Measurements from ENCODE around the gene TMEM130. TPM values are rescaled to one million over a fixed set of nuclear protein-coding genes. Genes with fewer than 3 reads are reported as not detected.

TMEM130 gene
- polyA plus RNA-seq, 2 of the 4 experiments (the other 2 are of a cell fraction) = 0.25 to 0.41 TPM

GRCh38 chr7:98837630-98837972 lies 32.2 kb downstream of the TMEM130 start:
- no peak for FAIRE-seq
- TF ChIP-seq GATA3 (IDR thresholded peaks at IDR 0.05; ENCODE audit: borderline replicate concordance) = no peak
- TF ChIP-seq NFE2L2 (conservative IDR thresholded peaks at IDR 0.05; ENCODE audit: low read length) = no peak
- no peak for TF ChIP-seq FOSB (CRISPR knock-in tag; IDR thresholded peaks at IDR 0.05)
- no peak for TF ChIP-seq JUNB (IDR thresholded peaks at IDR 0.05)
- no peak for TF ChIP-seq ATOH8 (CRISPR knock-in tag; IDR thresholded peaks at IDR 0.05; ENCODE audit: low read depth)
- TF ChIP-seq NPAS2 (CRISPR knock-in tag; IDR thresholded peaks at IDR 0.05; ENCODE audit: borderline replicate concordance) = no peak
- no peak for TF ChIP-seq CBX8 (IDR thresholded peaks at IDR 0.05)
- no peak for TF ChIP-seq JUN (IDR thresholded peaks at IDR 0.05)
- no peak for TF ChIP-seq TP53 (CRISPR knock-in tag; IDR thresholded peaks at IDR 0.05)
- TF ChIP-seq RNF2 (IDR thresholded peaks at IDR 0.05; ENCODE audit: borderline replicate concordance, low read depth) = no peak
- TF ChIP-seq POLR2AphosphoS2 (conservative IDR thresholded peaks at IDR 0.05; ENCODE audit: low read length) = no peak
- TF ChIP-seq HES2 (IDR thresholded peaks at IDR 0.05) = no peak
- Histone ChIP-seq H3K9me3 (no peaks in the 10 kb centered on the region), H3K4me2 (no peak overlapping the region), H3K4me1 (peaks cover 13% of the 10 kb centered on the region; the same call in 2 of the 3 replicates), H3K27ac (no peak overlapping the region), H3K4me3 (no peak overlapping the region)
- DNase-seq (ENCODE audit: low read depth in 1 of 2, low spot score in 1 of 2) = no peak
- POLR2A ChIA-PET = no interaction called here
- no peak for ATAC-seq
- CTCF ChIA-PET = interaction anchor here (0.6 to 9.0 kb wide), 9 partner anchors 11 to 1732 kb away, joined by 3 to 288 read pairs (median 8); no protein-coding TSS in a partner anchor
- WGBS (ENCODE audit: missing lambda C conversion rate) = 67% methylated on average over 5 of the region's 5 CpGs

GRCh38 chr7:98836811-98837629 lies 32.8 kb downstream of the TMEM130 start:
- TF ChIP-seq RAD21 (conservative IDR thresholded peaks at IDR 0.05 in 1 of 2, IDR thresholded peaks at IDR 0.05 in 1 of 2) (peak; percentile 83 to 84), SMC3 (IDR thresholded peaks at IDR 0.05) (peak; percentile 80), CTCF (IDR thresholded peaks at IDR 0.05) (peak; percentile 73), HOXB5 (CRISPR knock-in tag; IDR thresholded peaks at IDR 0.05) (no peak)
- no peak overlapping the region for H3K4me3 ChIP-seq
- peak; percentile 51 to 67 for DNase-seq (ENCODE audit: low read depth in 1 of 2, low spot score in 1 of 2)
- H3K27ac ChIP-seq = no peak overlapping the region
- H3K4me1 ChIP-seq = peaks cover 13% of the 10 kb centered on the region; the same call in 2 of the 3 replicates
- peak; percentile 62 to 79; a peak in 5 of 6 replicates for ATAC-seq
- no peak for FAIRE-seq
- WGBS (ENCODE audit: missing lambda C conversion rate) = 28% methylated on average over 10 of the region's 10 CpGs
- H3K4me2 ChIP-seq = no peak overlapping the region
- POLR2A ChIA-PET = no interaction called here
- H3K9me3 ChIP-seq = no peaks in the 10 kb centered on the region
- CTCF ChIA-PET = interaction anchor here (0.6 to 9.0 kb wide), 40 partner anchors 9 to 673 kb away, joined by 3 to 288 read pairs (median 3); no protein-coding TSS in a partner anchor

GRCh38 chr7:98834949-98835348 lies 34.9 kb downstream of the TMEM130 start:
- CTCF ChIA-PET = interaction anchor here (1.3 to 9.0 kb wide), 4 partner anchors 8 to 405 kb away, joined by 3 to 288 read pairs (median 11); no protein-coding TSS in a partner anchor
- no peaks in the 10 kb centered on the region for H3K4me1 ChIP-seq
- TF ChIP-seq SREBF2 (IDR thresholded peaks at IDR 0.05) (no peak), RARB (CRISPR knock-in tag; IDR thresholded peaks at IDR 0.05) (no peak), SMC3 (IDR thresholded peaks at IDR 0.05) (no peak), RCOR1 (IDR thresholded peaks at IDR 0.05; ENCODE audit: low read depth, low read length) (no peak), NPAS2 (CRISPR knock-in tag; IDR thresholded peaks at IDR 0.05; ENCODE audit: borderline replicate concordance) (no peak), NFE2L2 (conservative IDR thresholded peaks at IDR 0.05; ENCODE audit: low read length) (no peak), HES2 (IDR thresholded peaks at IDR 0.05) (no peak), JUNB (IDR thresholded peaks at IDR 0.05) (no peak), HMGXB4 (CRISPR knock-in tag; IDR thresholded peaks at IDR 0.05; ENCODE audit: borderline replicate concordance) (no peak), CHD4 (IDR thresholded peaks at IDR 0.05; ENCODE audit: borderline replicate concordance) (no peak), KDM5A (IDR thresholded peaks at IDR 0.05) (no peak), TFCP2L1 (CRISPR knock-in tag; IDR thresholded peaks at IDR 0.05) (no peak), HOXA7 (CRISPR knock-in tag; IDR thresholded peaks at IDR 0.05) (no peak)
- H3K4me3 ChIP-seq = no peak overlapping the region
- ATAC-seq (no peak), FAIRE-seq (no peak), DNase-seq (ENCODE audit: low read depth in 1 of 2, low spot score in 1 of 2) (no peak)
- H3K4me2 ChIP-seq = no peak overlapping the region
- whole genome bisulfite sequencing (ENCODE audit: missing lambda C conversion rate) = 47% methylated on average over 8 of the region's 8 CpGs
- POLR2A ChIA-PET = no interaction called here
- no peaks in the 10 kb centered on the region for H3K9me3 ChIP-seq
- H3K27ac ChIP-seq = no peak overlapping the region

Measured in A549 (cell line).